Stomach (tissue), 9 donors: ENCODE measurements around the gene HSH2D. TPM values are rescaled to one million over a fixed set of nuclear protein-coding genes. Genes with fewer than 3 reads are reported as not detected.

Experiments
- DNase-seq, 2 donors: peaks; one replicate each; pipeline versions ENCODE4 v3.0.0 to v3.0.0-alpha.2; 2013 to 2019
- H3K27ac ChIP-seq, 5 donors: fragments of 200-600 bp in 4 of 5; sonication (generic) in 4 of 5; one replicate each; pipeline ENCODE4 v1.5.1; 2013 to 2019; ENCODE audit warnings: mild to moderate bottlenecking in 1 of 5, moderate library complexity in 1 of 5
- H3K27me3 ChIP-seq, 3 donors: fragments of 200-600 bp; sonication (generic); one replicate each; pipeline ENCODE4 v1.5.1; 2017 to 2019; ENCODE audit warnings: mixed run types in 1 of 3
- H3K36me3 ChIP-seq, 4 donors: fragments of 200-600 bp; sonication (generic); 1 replicate in 3 of 4; 2 replicates in 1 of 4; pipeline ENCODE4 v1.5.1; 2016 to 2019
- H3K4me1 ChIP-seq, 4 donors: fragments of 200-600 bp; sonication (generic); one replicate each; pipeline ENCODE4 v1.5.1; 2016 to 2019
- H3K4me3 ChIP-seq, 4 donors: fragments of 200-600 bp; sonication (generic) in 3 of 4; one replicate each; pipeline ENCODE4 v1.5.1; 2016 to 2019; ENCODE audit warnings: mild to moderate bottlenecking in 1 of 4
- H3K9me3 ChIP-seq, 4 donors: fragments of 200-600 bp; sonication (generic); one replicate each; pipeline ENCODE4 v1.5.1; 2016 to 2019
- EP300 ChIP-seq: sonication (generic); formaldehyde crosslinking; IDR thresholded peaks from one replicate; pipeline ENCODE4 v1.6.1; 2017; ENCODE audit warnings: antibody characterized with exemption
- POLR2A ChIP-seq, 4 donors: fragments of 450-650 bp; IDR thresholded peaks; one replicate each; pipeline ENCODE4 v1.6.1; 2016; ENCODE audit warnings: antibody characterized with exemption in 4 of 4, control low read depth in 2 of 4, mild to moderate bottlenecking in 1 of 4, moderate library complexity in 1 of 4
- POLR2AphosphoS5 ChIP-seq, 3 donors: sonication (generic); formaldehyde crosslinking; IDR thresholded peaks; one replicate each; pipeline ENCODE4 v1.6.1; 2016; ENCODE audit warnings: antibody characterized with exemption in 3 of 3
- whole genome bisulfite sequencing, 5 donors: extraction: QIAGEN DNeasy Blood & Tissue Kit in 3 of 5; methylation state at CpG; one replicate each; pipeline versions ENCODE4 v1.1.5 to v1.1.7; 2013 to 2018; 5-methylcytosine and 5-hydroxymethylcytosine counted together
- intact Hi-C: fragments of 100-400 bp; cut with DNase I; formaldehyde crosslinking; loops from one replicate; pipeline ENCODE4 v1.15.1; 2023; ENCODE audit warnings: low total_unique reads
- polyA plus RNA-seq, 3 donors: library from polyadenylated mRNA; stranded (reverse); fragments of 200-250 nt; gene quantifications; one replicate each; pipeline ENCODE4 v1.2.3, GENCODE V29; 2013
- total RNA-seq, 5 donors: library from RNA; depleted of rRNA; stranded (reverse); fragments of >200 nt; gene quantifications; one replicate each; pipeline versions ENCODE4 v1.1.0 to v1.2.3, GENCODE V29; 2014 to 2016
- TF ChIP-seq, protein P1 (sequence below), 7 experiments: fragments of 450-650 bp in 4 of 7; fragments of 200-600 bp in 3 of 7; sonication (generic) in 3 of 7; IDR thresholded peaks; one replicate each; pipeline ENCODE4 v1.5.1; 2016 to 2019; ENCODE audit warnings: antibody characterized with exemption in 7 of 7, control low read depth in 2 of 7, mild to moderate bottlenecking in 1 of 7
- donor health status: healthy with polysubstance abuse.
- donor health status: Bipolar disorder and iron deficiency.
- donor health status: healthy.

The HSH2D gene
- total and polyA plus RNA-seq, 8 donors: 6.2 to 24.5 (median 9.4) TPM

DNA sequence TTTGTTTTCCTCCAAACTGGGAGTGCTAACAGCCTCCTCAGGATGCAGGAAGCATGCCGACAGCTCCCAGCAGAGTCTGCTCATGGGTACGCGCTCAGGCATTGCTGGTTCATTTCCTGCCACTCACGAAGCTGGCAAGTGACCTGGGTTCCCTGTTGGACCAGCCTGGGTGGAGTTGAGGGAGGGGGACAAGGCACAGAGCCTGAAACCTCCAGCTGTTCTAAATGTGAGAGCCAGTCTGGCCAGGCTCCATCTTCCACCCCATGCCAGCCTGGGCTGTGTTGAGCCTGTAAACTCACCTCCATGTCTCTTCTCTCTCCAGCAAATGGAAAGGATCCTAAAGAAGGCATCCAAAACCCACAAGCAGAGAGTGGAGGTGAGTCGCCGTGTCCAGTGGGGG, 46.7 kb downstream of the HSH2D start:
- peaks cover 38 to 69% (median 67%) of the 10 kb centered on the region in 4 donors for H3K36me3 ChIP-seq
- no peak overlapping the region for H3K4me3 ChIP-seq
- TF ChIP-seq, protein P1, sequence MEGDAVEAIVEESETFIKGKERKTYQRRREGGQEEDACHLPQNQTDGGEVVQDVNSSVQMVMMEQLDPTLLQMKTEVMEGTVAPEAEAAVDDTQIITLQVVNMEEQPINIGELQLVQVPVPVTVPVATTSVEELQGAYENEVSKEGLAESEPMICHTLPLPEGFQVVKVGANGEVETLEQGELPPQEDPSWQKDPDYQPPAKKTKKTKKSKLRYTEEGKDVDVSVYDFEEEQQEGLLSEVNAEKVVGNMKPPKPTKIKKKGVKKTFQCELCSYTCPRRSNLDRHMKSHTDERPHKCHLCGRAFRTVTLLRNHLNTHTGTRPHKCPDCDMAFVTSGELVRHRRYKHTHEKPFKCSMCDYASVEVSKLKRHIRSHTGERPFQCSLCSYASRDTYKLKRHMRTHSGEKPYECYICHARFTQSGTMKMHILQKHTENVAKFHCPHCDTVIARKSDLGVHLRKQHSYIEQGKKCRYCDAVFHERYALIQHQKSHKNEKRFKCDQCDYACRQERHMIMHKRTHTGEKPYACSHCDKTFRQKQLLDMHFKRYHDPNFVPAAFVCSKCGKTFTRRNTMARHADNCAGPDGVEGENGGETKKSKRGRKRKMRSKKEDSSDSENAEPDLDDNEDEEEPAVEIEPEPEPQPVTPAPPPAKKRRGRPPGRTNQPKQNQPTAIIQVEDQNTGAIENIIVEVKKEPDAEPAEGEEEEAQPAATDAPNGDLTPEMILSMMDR (IDR thresholded peaks at IDR 0.05): no peak
- TF ChIP-seq POLR2A (IDR thresholded peaks at IDR 0.05) (no peak), POLR2AphosphoS5 (IDR thresholded peaks at IDR 0.05) (no peak), EP300 (no peak)
- no peaks in the 10 kb centered on the region for H3K27me3 ChIP-seq
- intact Hi-C loops: no loop called here
- H3K4me1 ChIP-seq: peaks cover 9 to 55% (median 36%) of the 10 kb centered on the region in 4 donors
- 50 to 76% (median 69%) methylated on average over 6 of the region's 6 CpGs for WGBS, 5 donors
- peak overlapping the region in 1 of 5 donors; percentile 25 for H3K27ac ChIP-seq
- no peak for DNase-seq
- no peaks in the 10 kb centered on the region for H3K9me3 ChIP-seq

DNA sequence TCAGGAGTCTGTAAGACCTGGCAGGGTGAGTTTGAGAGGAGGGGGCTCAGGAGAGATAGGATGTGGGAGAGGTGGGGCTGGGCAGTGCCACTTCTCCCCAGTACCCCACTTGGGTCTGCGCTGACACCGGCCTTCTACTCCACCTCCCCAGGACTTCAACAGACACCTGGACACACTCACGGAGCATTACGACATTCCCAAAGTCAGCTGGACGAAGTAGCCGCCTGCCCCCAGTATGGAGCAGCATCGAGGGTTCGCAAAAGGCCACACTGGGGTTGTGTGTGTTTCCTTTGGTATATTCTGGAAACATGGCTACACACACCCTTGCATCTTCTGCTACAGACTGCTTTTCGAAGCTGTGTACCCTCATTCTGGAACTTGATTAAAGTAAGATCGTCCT, 47.3 kb downstream of the HSH2D start:
- DNase-seq: no peak
- H3K9me3 ChIP-seq: no peaks in the 10 kb centered on the region

DNA sequence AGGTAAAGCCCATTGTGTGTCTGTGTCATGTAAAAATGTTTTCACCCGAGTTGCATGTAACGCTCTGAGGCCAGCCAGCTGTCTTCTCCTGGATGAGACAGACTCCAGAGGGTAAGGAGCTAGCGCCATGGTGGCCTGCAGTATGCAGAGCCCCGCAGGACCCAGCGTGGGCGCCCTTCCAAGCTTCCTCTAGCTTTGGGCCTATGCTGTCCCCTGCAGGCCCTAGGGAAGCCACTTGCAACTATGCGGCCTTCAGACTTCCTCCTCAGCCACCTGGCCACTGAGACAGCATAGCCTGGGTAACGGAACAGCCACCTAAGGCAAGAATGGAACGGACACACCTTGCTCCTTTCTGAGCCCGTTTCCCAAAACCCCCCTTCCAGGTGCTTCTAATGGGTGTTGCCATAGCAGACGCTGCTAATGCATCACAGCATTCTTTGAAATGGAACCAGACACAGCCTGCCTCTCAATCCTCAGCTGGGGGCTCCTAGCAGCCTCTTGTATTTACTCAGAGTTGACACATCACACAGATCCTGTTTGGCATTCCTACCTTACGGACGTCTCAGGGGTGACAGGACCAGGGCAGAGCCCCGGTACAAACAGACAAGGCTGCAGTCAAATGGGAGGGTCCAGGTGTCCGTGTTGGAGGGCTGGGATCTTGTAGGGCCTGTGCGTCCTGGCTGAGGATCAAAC, 47.9 kb downstream of the HSH2D start:
- intact Hi-C loops: no loop called here

More for the DNA sequence above, 47.3 kb downstream of the HSH2D start:
- no peak overlapping the region for H3K4me3 ChIP-seq
- WGBS, 5 donors: 87 to 94% (median 92%) methylated on average over 9 to 10 of the region's 10 CpGs
- no peaks in the 10 kb centered on the region for H3K27me3 ChIP-seq
- TF ChIP-seq POLR2A (IDR thresholded peaks at IDR 0.05) (no peak), POLR2AphosphoS5 (IDR thresholded peaks at IDR 0.05) (no peak), EP300 (no peak)
- TF ChIP-seq, protein P1 (IDR thresholded peaks at IDR 0.05): no peak
- H3K27ac ChIP-seq: peak overlapping the region in 1 of 5 donors; percentile 25
- H3K4me1 ChIP-seq: peaks cover 9 to 54% (median 36%) of the 10 kb centered on the region in 4 donors
- peaks cover 38 to 69% (median 67%) of the 10 kb centered on the region in 4 donors for H3K36me3 ChIP-seq
- intact Hi-C loops: no loop called here

DNA sequence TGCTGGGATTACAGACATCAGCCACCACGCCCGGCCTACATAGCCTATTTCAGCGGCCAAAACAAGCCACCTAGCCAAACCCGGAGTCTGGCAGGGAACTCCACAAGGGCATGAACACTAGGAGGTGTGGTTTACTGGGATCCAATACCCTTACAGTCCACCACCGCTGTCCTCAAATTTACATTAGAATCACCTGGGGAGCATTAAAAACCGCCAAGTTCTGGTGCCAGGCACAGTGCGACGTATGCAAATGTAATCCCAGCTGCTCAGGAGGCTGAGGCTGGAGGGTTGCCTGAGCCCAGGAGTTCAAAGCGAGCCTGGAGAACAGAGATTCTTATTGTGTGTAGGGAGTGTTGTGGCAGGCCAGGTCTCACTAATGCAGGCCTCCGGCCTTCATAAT, 50.0 kb downstream of the HSH2D start:
- H3K9me3 ChIP-seq: no peaks in the 10 kb centered on the region
- no peaks in the 10 kb centered on the region for H3K27me3 ChIP-seq
- DNase-seq: peak in 1 of 2 donors; percentile 79
- no peak overlapping the region for H3K4me3 ChIP-seq
- H3K4me1 ChIP-seq: peaks cover 9 to 47% (median 29%) of the 10 kb centered on the region in 4 donors
- 28 to 69% (median 51%) methylated on average over 10 of the region's 10 CpGs for WGBS, 5 donors
- intact Hi-C loops: no loop called here
- H3K27ac ChIP-seq: peak overlapping the region in 4 of 5 donors; percentile 25 to 44 (median 38)
- TF ChIP-seq, protein P1 (IDR thresholded peaks at IDR 0.05): peak in 1 of 7 experiments; percentile 7
- TF ChIP-seq EP300 (no peak), POLR2A (IDR thresholded peaks at IDR 0.05) (no peak), POLR2AphosphoS5 (IDR thresholded peaks at IDR 0.05) (peak in 1 of 3 donors; percentile 42)
- H3K36me3 ChIP-seq: peaks cover 37 to 51% (median 50%) of the 10 kb centered on the region in 4 donors

More for the DNA sequence above, 47.9 kb downstream of the HSH2D start:
- Histone ChIP-seq H3K36me3 (peaks cover 38 to 69% (median 67%) of the 10 kb centered on the region in 4 donors), H3K27me3 (no peaks in the 10 kb centered on the region), H3K4me3 (no peak overlapping the region), H3K9me3 (no peaks in the 10 kb centered on the region), H3K27ac (no peak overlapping the region), H3K4me1 (peaks cover 5 to 51% (median 34%) of the 10 kb centered on the region in 4 donors)
- DNase-seq: no peak
- WGBS, 5 donors: 68 to 79% (median 72%) methylated on average over 10 to 16 of the region's 16 CpGs
- TF ChIP-seq EP300 (no peak), POLR2AphosphoS5 (IDR thresholded peaks at IDR 0.05) (no peak), POLR2A (IDR thresholded peaks at IDR 0.05) (no peak)
- TF ChIP-seq, protein P1 (IDR thresholded peaks at IDR 0.05): no peak
